WI38 (cell line): ENCODE measurements around the gene HSF5.
A peak's percentile ranks its signal among the peaks of the same experiment; 100 is the strongest.

Experiments used
- H3K4me3 ChIP-seq: 2 replicates; pipeline ENCODE4 v1.5.1; 2011; ENCODE audit warnings: low read depth, mild to moderate bottlenecking, control low read depth, low read length
- CTCF ChIP-seq: IDR thresholded peaks from 2 replicates; pipeline ENCODE4 v1.5.1; 2012; ENCODE audit warnings: low read depth, mild to moderate bottlenecking, control low read depth, low read length

HSF5 gene

GRCh38 chr17:58516644-58517377 lies 28.6 kb upstream of the HSF5 start:
- peak overlapping the region; percentile 67 for H3K4me3 ChIP-seq
- TF ChIP-seq CTCF = no peak

- no peak for TF ChIP-seq CTCF
- H3K4me3 ChIP-seq = no peak overlapping the region
These were observed 27.1 kb upstream of the HSF5 start for GRCh38 chr17:58515286-58515685.

GRCh38 chr17:58514770-58515157 lies 26.6 kb upstream of the HSF5 start:
- TF ChIP-seq CTCF = no peak
- peak overlapping the region; percentile 76 for H3K4me3 ChIP-seq

- TF ChIP-seq CTCF = no peak
- H3K4me3 ChIP-seq = peak within 1 kb of the TSS; percentile 76
These were observed 26.0 kb upstream of the HSF5 start, which contains the start of gene MTMR4 for GRCh38 chr17:58513965-58514769. TSS of gene MTMR4 (minus strand) at chr17:58514638. CDS start at chr17:58514407, 231 bp downstream.

GRCh38 chr17:58513267-58513964 lies 25.2 kb upstream of the HSF5 start:
- TF ChIP-seq CTCF = no peak
- H3K4me3 ChIP-seq = peak overlapping the region; percentile 76

GRCh38 chr17:58510075-58510474 lies 21.9 kb upstream of the HSF5 start:
- TF ChIP-seq CTCF = no peak
- H3K4me3 ChIP-seq = no peak overlapping the region
